Fibroblast of pulmonary artery (primary cell): ENCODE measurements around the gene MVB12B.

ENCODE experiments used
- DNase-seq: peaks from one replicate; pipeline ENCODE4 v3.0.0-alpha.2; 2010; ENCODE audit warnings: low read depth
- H3K4me3 ChIP-seq: replicated peaks from 2 replicates; pipeline ENCODE4 v1.5.1; 2011; ENCODE audit warnings: low read depth, mild to moderate bottlenecking, control low read depth, low read length, moderate library complexity
- CTCF ChIP-seq: IDR thresholded peaks from 2 replicates; pipeline ENCODE4 v1.5.1; 2011; ENCODE audit warnings: mild to moderate bottlenecking, control low read depth, low read length, inconsistent platforms; ENCODE audit errors: missing control alignments

The MVB12B gene

GRCh38 chr9:126410229-126410628 lies 83.6 kb downstream of the MVB12B start:
- no peak for TF ChIP-seq CTCF
- H3K4me3 ChIP-seq: no peak overlapping the region
- DNase-seq: no peak

GRCh38 chr9:126411225-126411947 lies 84.8 kb downstream of the MVB12B start:
- no peak overlapping the region for H3K4me3 ChIP-seq
- DNase-seq: no peak
- TF ChIP-seq CTCF: no peak

- H3K4me3 ChIP-seq: no peak overlapping the region
- no peak for DNase-seq
Measured at GRCh38 chr9:126411948-126412284, 85.3 kb downstream of the MVB12B start.

GRCh38 chr9:126412905-126413304 lies 86.3 kb downstream of the MVB12B start:
- no peak for DNase-seq
- no peak overlapping the region for H3K4me3 ChIP-seq
- TF ChIP-seq CTCF: no peak

More at GRCh38 chr9:126411948-126412284, 85.3 kb downstream of the MVB12B start:
- no peak for TF ChIP-seq CTCF

- DNase-seq: no peak
- H3K4me3 ChIP-seq: no peak overlapping the region
- no peak for TF ChIP-seq CTCF
Measured at GRCh38 chr9:126413391-126414068, 86.9 kb downstream of the MVB12B start.

GRCh38 chr9:126415741-126416370 lies 89.2 kb downstream of the MVB12B start:
- no peak for TF ChIP-seq CTCF
- no peak overlapping the region for H3K4me3 ChIP-seq
- DNase-seq: no peak

GRCh38 chr9:126417043-126417442 lies 90.4 kb downstream of the MVB12B start:
- no peak for DNase-seq
- no peak overlapping the region for H3K4me3 ChIP-seq
- TF ChIP-seq CTCF: no peak
